Psoas muscle (tissue), 8 donors: ENCODE measurements around the gene CPLANE1. TPM values are rescaled to one million over a fixed set of nuclear protein-coding genes. Genes with fewer than 3 reads are reported as not detected.

Experiments used
- ATAC-seq, 4 donors: fragments of 200-7000 bp; cut with Tn5 transposase; one replicate each; pipeline ENCODE4 v1.9.1; 2020; ENCODE audit warnings: moderate library complexity in 3 of 4, mild to moderate bottlenecking in 2 of 4
- DNase-seq, 2 donors: peaks; one replicate each; pipeline ENCODE4 v3.0.0-alpha.2; 2020
- H3K27ac ChIP-seq: fragments of 200-600 bp; one replicate; pipeline ENCODE4 v1.8.0; 2022
- H3K27me3 ChIP-seq, 3 donors: fragments of 200-600 bp in 1 of 3; one replicate each; pipeline versions ENCODE4 v1.6.1 to v1.8.0; 2013 to 2022; ENCODE audit warnings: low read length in 2 of 3, mild to moderate bottlenecking in 2 of 3, moderate library complexity in 1 of 3; ENCODE audit not compliant: insufficient read depth in 3 of 3
- H3K36me3 ChIP-seq, 2 donors: fragments of 200-600 bp in 1 of 2; one replicate each; pipeline versions ENCODE4 v1.6.1 to v1.8.0; 2013 to 2022; ENCODE audit warnings: low read depth in 1 of 2, mild to moderate bottlenecking in 1 of 2, moderate library complexity in 1 of 2; ENCODE audit not compliant: insufficient read depth in 1 of 2
- H3K4me1 ChIP-seq: fragments of 200-600 bp; one replicate; pipeline ENCODE4 v1.8.0; 2022
- H3K4me3 ChIP-seq: fragments of 200-600 bp; one replicate; pipeline ENCODE4 v1.8.0; 2022; ENCODE audit warnings: mild to moderate bottlenecking
- H3K9me3 ChIP-seq: fragments of 200-600 bp; one replicate; pipeline ENCODE4 v1.8.0; 2022
- WGBS, 3 donors: extraction: QIAGEN DNeasy Blood & Tissue Kit; methylation state at CpG; one replicate each; pipeline versions ENCODE4 v1.1.6 to v1.1.7; 2013; 5-methylcytosine and 5-hydroxymethylcytosine counted together
- intact Hi-C, 2 donors: fragments of 100-400 bp; cut with DNase I; formaldehyde crosslinking; loops; one replicate each; pipeline versions ENCODE4 v1.11.0 to v1.14.2; 2022
- polyA plus RNA-seq, 3 donors: library from polyadenylated mRNA; stranded (reverse); fragments of 200-250 nt; gene quantifications; one replicate each; pipeline ENCODE4 v1.2.3, GENCODE V29; 2013
- total RNA-seq, 4 donors: library from RNA; stranded (reverse); fragmentation: NEBNext Ultra II Directional in 2 of 4; extraction: Animal tissue kit (Norgen Biotek cat#: 25700) in 2 of 4; gene quantifications; one replicate each; pipeline versions ENCODE4 v1.2.1 to v1.2.4, GENCODE V29; 2021 to 2023
- TF ChIP-seq, protein P1 (sequence below): fragments of 200-600 bp; IDR thresholded peaks from one replicate; pipeline ENCODE4 v1.8.0; 2022; ENCODE audit warnings: antibody characterized with exemption
- donor health status: healthy with polysubstance abuse.
- donor health status: DM: no; HTN: no; CAD: no; lungs with moderate emphysema.
- donor health status: Bipolar disorder and iron deficiency.
- donor health status: healthy.
- donor health status: DM: yes; HTN: yes; CAD: no.
- donor health status: DM: no; HTN: no; CAD: no.
- donor health status: DM: no; HTN: no; CAD: no.
- donor health status: DM: yes; HTN: yes; CAD: no.

CPLANE1 gene
- total and polyA plus RNA-seq, 7 donors, result 1.4 to 12.1 (median 6.0) TPM

GRCh38 chr5:37189355-37189754 lies 59.8 kb downstream of the CPLANE1 start:
- ATAC-seq (no peak), DNase-seq (no peak)
- intact Hi-C loops, result no loop called here
- no peaks in the 10 kb centered on the region for H3K9me3 ChIP-seq
- TF ChIP-seq, protein P1, sequence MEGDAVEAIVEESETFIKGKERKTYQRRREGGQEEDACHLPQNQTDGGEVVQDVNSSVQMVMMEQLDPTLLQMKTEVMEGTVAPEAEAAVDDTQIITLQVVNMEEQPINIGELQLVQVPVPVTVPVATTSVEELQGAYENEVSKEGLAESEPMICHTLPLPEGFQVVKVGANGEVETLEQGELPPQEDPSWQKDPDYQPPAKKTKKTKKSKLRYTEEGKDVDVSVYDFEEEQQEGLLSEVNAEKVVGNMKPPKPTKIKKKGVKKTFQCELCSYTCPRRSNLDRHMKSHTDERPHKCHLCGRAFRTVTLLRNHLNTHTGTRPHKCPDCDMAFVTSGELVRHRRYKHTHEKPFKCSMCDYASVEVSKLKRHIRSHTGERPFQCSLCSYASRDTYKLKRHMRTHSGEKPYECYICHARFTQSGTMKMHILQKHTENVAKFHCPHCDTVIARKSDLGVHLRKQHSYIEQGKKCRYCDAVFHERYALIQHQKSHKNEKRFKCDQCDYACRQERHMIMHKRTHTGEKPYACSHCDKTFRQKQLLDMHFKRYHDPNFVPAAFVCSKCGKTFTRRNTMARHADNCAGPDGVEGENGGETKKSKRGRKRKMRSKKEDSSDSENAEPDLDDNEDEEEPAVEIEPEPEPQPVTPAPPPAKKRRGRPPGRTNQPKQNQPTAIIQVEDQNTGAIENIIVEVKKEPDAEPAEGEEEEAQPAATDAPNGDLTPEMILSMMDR, result no peak
- H3K27me3 ChIP-seq, result no peaks in the 10 kb centered on the region
- H3K4me3 ChIP-seq, result no peak overlapping the region
- no peaks in the 10 kb centered on the region for H3K4me1 ChIP-seq
- WGBS, 3 donors, result 95 to 98% (median 97%) methylated on average over 4 of the region's 4 CpGs
- H3K36me3 ChIP-seq, result peaks cover 2 to 88% of the 10 kb centered on the region in 2 donors
- H3K27ac ChIP-seq, result no peak overlapping the region

- TF ChIP-seq, protein P1, result no peak
- intact Hi-C loops, result no loop called here
- no peaks in the 10 kb centered on the region for H3K27me3 ChIP-seq
Observed at GRCh38 chr5:37187465-37187977, 61.7 kb downstream of the CPLANE1 start.

GRCh38 chr5:37184748-37185364 lies 64.3 kb downstream of the CPLANE1 start:
- intact Hi-C loops, result no loop called here
- DNase-seq, result no peak
- Histone ChIP-seq H3K4me1 (no peaks in the 10 kb centered on the region), H3K9me3 (no peaks in the 10 kb centered on the region), H3K27me3 (no peaks in the 10 kb centered on the region), H3K4me3 (no peak overlapping the region), H3K36me3 (peaks cover 0 to 88% of the 10 kb centered on the region in 2 donors), H3K27ac (no peak overlapping the region)
- ATAC-seq, result no peak
- WGBS, 3 donors, result 82 to 84% (median 82%) methylated on average over 4 of the region's 4 CpGs
- TF ChIP-seq, protein P1, result no peak

More at GRCh38 chr5:37187465-37187977, 61.7 kb downstream of the CPLANE1 start:
- H3K27ac ChIP-seq, result no peak overlapping the region
- ATAC-seq (no peak), DNase-seq (no peak)
- 95% methylated on average over 3 of the region's 3 CpGs for WGBS, 3 donors
- no peak overlapping the region for H3K4me3 ChIP-seq
- H3K36me3 ChIP-seq, result peaks cover 0 to 88% of the 10 kb centered on the region in 2 donors
- H3K9me3 ChIP-seq, result no peaks in the 10 kb centered on the region
- no peaks in the 10 kb centered on the region for H3K4me1 ChIP-seq

GRCh38 chr5:37182667-37183066 lies 66.5 kb downstream of the CPLANE1 start:
- Histone ChIP-seq H3K27ac (no peak overlapping the region), H3K4me1 (no peaks in the 10 kb centered on the region), H3K36me3 (peaks cover 0 to 100% of the 10 kb centered on the region in 2 donors), H3K27me3 (no peaks in the 10 kb centered on the region), H3K9me3 (no peaks in the 10 kb centered on the region), H3K4me3 (no peak overlapping the region)
- ATAC-seq (no peak), DNase-seq (no peak)
- TF ChIP-seq, protein P1, result no peak
- 37 to 74% (median 50%) methylated on average over 1 of the region's 1 CpG for whole genome bisulfite sequencing, 3 donors
- intact Hi-C loops, result no loop called here
